OCI-LY1 (cell line): ENCODE results near the gene SHROOM3.

Experiments used
- H2AFZ ChIP-seq: fragments of 200-600 bp; sonication (generic), shearing (Covaris generic); 2 replicates; pipeline ENCODE4 v1.6.0; 2014; ENCODE audit warnings: antibody characterized with exemption, mild to moderate bottlenecking, low read length
- H3F3A ChIP-seq: fragments of 200-600 bp; sonication (generic), shearing (Covaris generic); 2 replicates; pipeline ENCODE4 v1.6.0; 2014; ENCODE audit warnings: mild to moderate bottlenecking, antibody characterized with exemption, low read length, moderate library complexity; ENCODE audit not compliant: insufficient read depth
- H3K27ac ChIP-seq: fragments of 200-600 bp; sonication (generic); 2 replicates; pipeline ENCODE4 v1.5.1; 2014; ENCODE audit warnings: low read length, mixed run types, mild to moderate bottlenecking, low read depth; ENCODE audit not compliant: poor library complexity, severe bottlenecking
- H3K27me3 ChIP-seq: fragments of 200-600 bp; sonication (generic); 2 replicates; pipeline ENCODE4 v1.6.0; 2014; ENCODE audit warnings: antibody characterized with exemption, mild to moderate bottlenecking, low read length, moderate library complexity; ENCODE audit not compliant: insufficient read depth
- H3K36me3 ChIP-seq: fragments of 200-600 bp; sonication (generic); 2 replicates; pipeline ENCODE4 v1.6.1; 2014; ENCODE audit warnings: mild to moderate bottlenecking, antibody characterized with exemption, low read length, moderate library complexity, mixed read lengths; ENCODE audit not compliant: insufficient read depth
- H3K4me1 ChIP-seq: fragments of 200-600 bp; sonication (generic); 2 replicates; pipeline ENCODE4 v1.5.1; 2014; ENCODE audit warnings: mild to moderate bottlenecking, low read length, moderate library complexity; ENCODE audit not compliant: insufficient read depth, severe bottlenecking
- H3K4me2 ChIP-seq: fragments of 200-600 bp; sonication (generic), shearing (Covaris generic); 2 replicates; pipeline ENCODE4 v1.6.1; 2014; ENCODE audit warnings: low read length
- H3K4me3 ChIP-seq: fragments of 200-600 bp; sonication (generic); 2 replicates; pipeline ENCODE4 v1.5.1; 2014; ENCODE audit warnings: low read length, low read depth, mild to moderate bottlenecking, mixed read lengths; ENCODE audit not compliant: poor library complexity, severe bottlenecking
- H3K79me2 ChIP-seq: fragments of 200-600 bp; shearing (Covaris generic); 2 replicates; pipeline ENCODE4 v1.6.1; 2016; ENCODE audit warnings: mixed run types, low read length, mixed read lengths; ENCODE audit not compliant: insufficient read depth
- H3K9ac ChIP-seq: fragments of 200-600 bp; sonication (generic), shearing (Covaris generic); 2 replicates; pipeline ENCODE4 v1.6.1; 2014; ENCODE audit warnings: mild to moderate bottlenecking, low read length, mixed read lengths
- H3K9me2 ChIP-seq: fragments of 200-600 bp; sonication (generic), shearing (Covaris generic); 2 replicates; pipeline ENCODE4 v1.6.1; 2014; ENCODE audit warnings: low read depth, mild to moderate bottlenecking, low read length, mixed read lengths
- H3K9me3 ChIP-seq: fragments of 200-600 bp; shearing (Covaris generic); 2 replicates; pipeline ENCODE4 v1.6.1; 2014; ENCODE audit warnings: low read length, mixed read lengths
- H4K20me1 ChIP-seq: fragments of 200-600 bp; sonication (generic), shearing (Covaris generic); 2 replicates; pipeline ENCODE4 v1.6.0; 2016; ENCODE audit warnings: mild to moderate bottlenecking, low read length; ENCODE audit not compliant: insufficient read depth
- EZH2 ChIP-seq: fragments of 200-600 bp; sonication (generic), shearing (Covaris generic); IDR thresholded peaks from 2 replicates; pipeline ENCODE4 v1.8.0; 2017; ENCODE audit warnings: borderline replicate concordance, mixed run types, mild to moderate bottlenecking, antibody characterized with exemption, low read length, moderate library complexity, mixed read lengths
- TF ChIP-seq, protein P1 (sequence below): fragments of 200-600 bp; sonication (generic), shearing (Covaris generic); IDR thresholded peaks from 2 replicates; pipeline ENCODE4 v1.5.1; 2017; ENCODE audit warnings: mild to moderate bottlenecking, antibody characterized with exemption, low read length, moderate library complexity, mixed read lengths

The SHROOM3 gene

GRCh38 chr4:76703123-76703490 is 268.1 kb downstream of the SHROOM3 start:
- H3K9ac ChIP-seq: no peak overlapping the region
- H3F3A ChIP-seq: no peaks in the 10 kb centered on the region
- H3K27ac ChIP-seq: no peak overlapping the region
- no peaks in the 10 kb centered on the region for H3K9me2 ChIP-seq
- no peaks in the 10 kb centered on the region for H3K9me3 ChIP-seq
- H3K27me3 ChIP-seq: no peaks in the 10 kb centered on the region
- no peaks in the 10 kb centered on the region for H3K36me3 ChIP-seq
- H3K4me3 ChIP-seq: no peak overlapping the region
- H3K4me2 ChIP-seq: no peak overlapping the region
- no peak overlapping the region for H2AFZ ChIP-seq
- TF ChIP-seq, protein P1, sequence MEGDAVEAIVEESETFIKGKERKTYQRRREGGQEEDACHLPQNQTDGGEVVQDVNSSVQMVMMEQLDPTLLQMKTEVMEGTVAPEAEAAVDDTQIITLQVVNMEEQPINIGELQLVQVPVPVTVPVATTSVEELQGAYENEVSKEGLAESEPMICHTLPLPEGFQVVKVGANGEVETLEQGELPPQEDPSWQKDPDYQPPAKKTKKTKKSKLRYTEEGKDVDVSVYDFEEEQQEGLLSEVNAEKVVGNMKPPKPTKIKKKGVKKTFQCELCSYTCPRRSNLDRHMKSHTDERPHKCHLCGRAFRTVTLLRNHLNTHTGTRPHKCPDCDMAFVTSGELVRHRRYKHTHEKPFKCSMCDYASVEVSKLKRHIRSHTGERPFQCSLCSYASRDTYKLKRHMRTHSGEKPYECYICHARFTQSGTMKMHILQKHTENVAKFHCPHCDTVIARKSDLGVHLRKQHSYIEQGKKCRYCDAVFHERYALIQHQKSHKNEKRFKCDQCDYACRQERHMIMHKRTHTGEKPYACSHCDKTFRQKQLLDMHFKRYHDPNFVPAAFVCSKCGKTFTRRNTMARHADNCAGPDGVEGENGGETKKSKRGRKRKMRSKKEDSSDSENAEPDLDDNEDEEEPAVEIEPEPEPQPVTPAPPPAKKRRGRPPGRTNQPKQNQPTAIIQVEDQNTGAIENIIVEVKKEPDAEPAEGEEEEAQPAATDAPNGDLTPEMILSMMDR: no peak
- TF ChIP-seq EZH2: no peak
- H3K79me2 ChIP-seq: no peaks in the 10 kb centered on the region
- no peaks in the 10 kb centered on the region for H3K4me1 ChIP-seq
- H4K20me1 ChIP-seq: no peaks in the 10 kb centered on the region

- no peak overlapping the region for H3K27ac ChIP-seq
- H3K9me3 ChIP-seq: no peaks in the 10 kb centered on the region
- H3F3A ChIP-seq: no peaks in the 10 kb centered on the region
- H3K79me2 ChIP-seq: no peaks in the 10 kb centered on the region
- H3K36me3 ChIP-seq: no peaks in the 10 kb centered on the region
- H3K9me2 ChIP-seq: no peaks in the 10 kb centered on the region
- H3K4me2 ChIP-seq: no peak overlapping the region
- TF ChIP-seq EZH2: no peak
- TF ChIP-seq, protein P1: no peak
- H2AFZ ChIP-seq: no peak overlapping the region
- H3K4me1 ChIP-seq: no peaks in the 10 kb centered on the region
- no peak overlapping the region for H3K4me3 ChIP-seq
- no peaks in the 10 kb centered on the region for H3K27me3 ChIP-seq
- no peaks in the 10 kb centered on the region for H4K20me1 ChIP-seq
- no peak overlapping the region for H3K9ac ChIP-seq
These were observed 268.6 kb downstream of the SHROOM3 start for GRCh38 chr4:76703676-76704075.

DNA sequence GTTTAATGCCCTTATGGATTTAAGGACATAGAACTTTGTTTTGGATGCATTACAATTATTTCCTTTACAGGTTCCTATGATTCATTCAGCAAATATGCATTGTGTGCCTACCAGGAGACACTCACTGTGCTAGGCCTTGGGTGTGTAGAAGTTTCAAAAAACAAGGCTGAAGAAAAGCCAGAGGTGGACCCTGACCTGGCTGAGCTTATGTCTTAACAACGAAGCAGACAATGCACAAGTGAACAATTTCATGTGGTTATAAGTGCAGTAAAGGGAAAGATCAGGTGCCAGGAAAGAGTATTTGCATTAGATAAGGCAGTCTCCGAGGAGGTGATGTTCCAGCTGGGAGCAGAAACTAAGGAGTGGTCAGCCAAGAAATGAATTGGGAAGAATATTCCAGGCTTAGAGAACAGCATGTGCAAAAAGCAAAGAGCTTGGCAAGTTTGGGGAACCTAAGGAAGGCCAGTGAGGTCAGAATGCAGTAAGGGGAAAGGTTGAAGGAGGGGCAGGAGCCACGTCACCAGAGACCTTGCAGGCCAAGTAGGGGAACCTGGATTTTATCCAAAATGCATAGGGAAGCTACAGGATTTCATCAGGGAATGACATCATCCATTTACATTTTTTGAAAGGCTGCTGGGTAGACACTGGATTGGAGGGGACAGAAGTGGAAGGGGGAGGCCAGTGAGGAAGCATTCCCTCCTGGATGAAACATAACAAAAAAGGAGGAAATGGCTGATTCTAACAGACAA is 269.3 kb downstream of the SHROOM3 start:
- H3K9me2 ChIP-seq: no peaks in the 10 kb centered on the region
- no peak overlapping the region for H3K27ac ChIP-seq
- H3K36me3 ChIP-seq: no peaks in the 10 kb centered on the region
- TF ChIP-seq, protein P1: no peak
- TF ChIP-seq EZH2: no peak
- H3K4me1 ChIP-seq: no peaks in the 10 kb centered on the region
- no peak overlapping the region for H2AFZ ChIP-seq
- no peaks in the 10 kb centered on the region for H3K9me3 ChIP-seq
- H3K27me3 ChIP-seq: no peaks in the 10 kb centered on the region
- H3K9ac ChIP-seq: no peak overlapping the region
- no peak overlapping the region for H3K4me3 ChIP-seq
- H3K79me2 ChIP-seq: no peaks in the 10 kb centered on the region
- H4K20me1 ChIP-seq: no peaks in the 10 kb centered on the region
- no peak overlapping the region for H3K4me2 ChIP-seq
- no peaks in the 10 kb centered on the region for H3F3A ChIP-seq
